ENCODE results near the gene PRDX1.

- TF ChIP-seq ZBTB26 (tag by site-specific recombination; optimal IDR thresholded peaks at IDR 0.05) (no peak), ZNF18 (tag by site-specific recombination; IDR thresholded peaks at IDR 0.05) (no peak), CTCF (tag by site-specific recombination; IDR thresholded peaks at IDR 0.05) (no peak), ZNF184 (tag by site-specific recombination; IDR thresholded peaks at IDR 0.05) (no peak), ZNF600 (tag by site-specific recombination; IDR thresholded peaks at IDR 0.05) (no peak), YY1 (tag by site-specific recombination; IDR thresholded peaks at IDR 0.05) (no peak), ZEB2 (tag by site-specific recombination; IDR thresholded peaks at IDR 0.05) (no peak), MYNN (tag by site-specific recombination; IDR thresholded peaks at IDR 0.05; ENCODE audit: borderline replicate concordance) (no peak), REST (tag by site-specific recombination; IDR thresholded peaks at IDR 0.05) (no peak)
These were observed 30.0 kb downstream of the PRDX1 start for GRCh38 chr1:45491487-45492260.

Measured in HEK293 (cell line).